Fibroblast of mammary gland (primary cell): Measurements from ENCODE around the gene NHLH2.
A peak's percentile ranks its signal among the peaks of the same experiment; 100 is the strongest.

Experiments used
- DNase-seq: peaks from one replicate; pipeline ENCODE4 v3.0.0-alpha.2; 2010; ENCODE audit warnings: low read depth
- H3K4me3 ChIP-seq: 2 replicates; pipeline ENCODE4 v1.5.1; 2011; ENCODE audit warnings: low read depth, mild to moderate bottlenecking, low read length, moderate library complexity; ENCODE audit not compliant: control insufficient read depth
- CTCF ChIP-seq: conservative IDR thresholded peaks from 2 replicates; pipeline ENCODE4 v1.5.1; 2011; ENCODE audit warnings: low read depth, low read length, inconsistent platforms; ENCODE audit not compliant: control insufficient read depth, insufficient read depth

Gene NHLH2

GRCh38 chr1:115862403-115862802 is 21.5 kb upstream of the NHLH2 start:
- DNase-seq = no peak
- H3K4me3 ChIP-seq = no peak overlapping the region
- no peak for TF ChIP-seq CTCF

- no peak for DNase-seq
- no peak overlapping the region for H3K4me3 ChIP-seq
- no peak for TF ChIP-seq CTCF
Measured at GRCh38 chr1:115854005-115854404, 13.1 kb upstream of the NHLH2 start.

- no peak overlapping the region for H3K4me3 ChIP-seq
- TF ChIP-seq CTCF = no peak
- DNase-seq = no peak
Measured at GRCh38 chr1:115850937-115851336, 10.0 kb upstream of the NHLH2 start.

- H3K4me3 ChIP-seq = no peak overlapping the region
- no peak for TF ChIP-seq CTCF
- DNase-seq = no peak
Measured at GRCh38 chr1:115847787-115848186, 6.9 kb upstream of the NHLH2 start.

- no peak overlapping the region for H3K4me3 ChIP-seq
- no peak for DNase-seq
- TF ChIP-seq CTCF = no peak
Measured at GRCh38 chr1:115842948-115843347, 2.0 kb upstream of the NHLH2 start.

GRCh38 chr1:115839679-115840237 is 1.2 kb downstream of the NHLH2 start:
- H3K4me3 ChIP-seq = peak overlapping the region; percentile 25
- DNase-seq = no peak
- no peak for TF ChIP-seq CTCF
